ENCODE data around the gene BCL6. TPM values are rescaled to one million over a fixed set of nuclear protein-coding genes. Genes with fewer than 3 reads are reported as not detected.

Gene BCL6
- total RNA-seq, 1 donor from 2014 or later = 47.7 TPM

GRCh38 chr3:187769771-187770170 is 24.5 kb upstream of the BCL6 start:
- Histone ChIP-seq H3K4me3 (no peak overlapping the region), H3K27me3 (ENCODE audit: low read depth) (no peaks in the 10 kb centered on the region), H3K4me1 (no peaks in the 10 kb centered on the region), H3K36me3 (no peaks in the 10 kb centered on the region), H3K9me3 (replicated peaks) (no peaks in the 10 kb centered on the region), H3K27ac (replicated peaks) (no peak overlapping the region)
- no peak for DNase-seq
- intact Hi-C loops (cut with micrococcal nuclease) = no loop called here
- TF ChIP-seq CTCF (IDR thresholded peaks at IDR 0.05; ENCODE audit: borderline replicate concordance) = no peak

- intact Hi-C loops (cut with micrococcal nuclease) = no loop called here
- Histone ChIP-seq H3K4me1 (peaks cover 9% of the 10 kb centered on the region), H3K36me3 (no peaks in the 10 kb centered on the region), H3K9me3 (replicated peaks) (no peaks in the 10 kb centered on the region), H3K27me3 (ENCODE audit: low read depth) (no peaks in the 10 kb centered on the region), H3K4me3 (no peak overlapping the region), H3K27ac (replicated peaks) (no peak overlapping the region)
- TF ChIP-seq CTCF (IDR thresholded peaks at IDR 0.05; ENCODE audit: borderline replicate concordance) = no peak
- DNase-seq = no peak
These were observed 22.2 kb upstream of the BCL6 start for GRCh38 chr3:187767266-187768012.

DNA sequence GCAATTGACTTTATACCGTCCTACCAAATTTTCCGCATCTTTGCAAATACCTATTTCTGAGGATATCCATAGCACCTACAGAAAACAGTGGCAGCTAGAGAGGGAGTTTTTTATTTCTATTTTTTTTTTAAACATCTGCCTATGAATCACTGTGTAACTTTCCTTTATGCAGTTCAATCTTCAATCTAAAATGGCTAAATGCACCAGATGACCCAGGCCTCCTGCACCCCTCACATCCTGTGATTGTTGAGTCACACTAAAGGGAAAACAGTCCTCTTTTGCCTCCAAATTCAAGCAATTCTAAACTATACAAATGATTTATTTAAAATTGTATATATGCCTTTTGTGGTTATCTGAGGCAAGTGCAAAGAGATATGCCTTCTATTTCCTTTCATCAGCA is 20.1 kb upstream of the BCL6 start:
- TF ChIP-seq CTCF (IDR thresholded peaks at IDR 0.05; ENCODE audit: borderline replicate concordance) = no peak
- Histone ChIP-seq H3K27ac (replicated peaks) (no peak overlapping the region), H3K4me1 (peaks cover 9% of the 10 kb centered on the region), H3K4me3 (no peak overlapping the region), H3K36me3 (no peaks in the 10 kb centered on the region), H3K9me3 (replicated peaks) (no peaks in the 10 kb centered on the region), H3K27me3 (ENCODE audit: low read depth) (no peaks in the 10 kb centered on the region)
- DNase-seq = no peak
- intact Hi-C loops (cut with micrococcal nuclease) = no loop called here

GRCh38 chr3:187763850-187764648 is 18.8 kb upstream of the BCL6 start:
- H3K9me3 ChIP-seq (replicated peaks) = no peaks in the 10 kb centered on the region
- DNase-seq = no peak
- no peak overlapping the region for H3K4me3 ChIP-seq
- peaks cover 9% of the 10 kb centered on the region for H3K4me1 ChIP-seq
- peak overlapping the region; percentile 25 for H3K27ac ChIP-seq (replicated peaks)
- intact Hi-C loops (cut with micrococcal nuclease) = no loop called here
- TF ChIP-seq CTCF (IDR thresholded peaks at IDR 0.05; ENCODE audit: borderline replicate concordance) = no peak
- no peaks in the 10 kb centered on the region for H3K27me3 ChIP-seq (ENCODE audit: low read depth)
- no peaks in the 10 kb centered on the region for H3K36me3 ChIP-seq

- intact Hi-C loops (cut with micrococcal nuclease) = no loop called here
- Histone ChIP-seq H3K4me3 (no peak overlapping the region), H3K27me3 (ENCODE audit: low read depth) (no peaks in the 10 kb centered on the region), H3K36me3 (no peaks in the 10 kb centered on the region), H3K9me3 (replicated peaks) (no peaks in the 10 kb centered on the region), H3K4me1 (peaks cover 9% of the 10 kb centered on the region), H3K27ac (replicated peaks) (no peak overlapping the region)
- no peak for TF ChIP-seq CTCF (IDR thresholded peaks at IDR 0.05; ENCODE audit: borderline replicate concordance)
- no peak for DNase-seq
These were observed 17.5 kb upstream of the BCL6 start for GRCh38 chr3:187762792-187763191.
